HCT116 (cell line): ENCODE measurements around the gene PLSCR1. TPM values are rescaled to one million over a fixed set of nuclear protein-coding genes. Genes with fewer than 3 reads are reported as not detected.

Source experiments
- ATAC-seq: fragments of 200-7000 bp; cut with Tn5 transposase; 2 replicates; pipeline ENCODE4 v1.9.1; 2020; ENCODE audit warnings: mild to moderate bottlenecking, moderate library complexity
- BruUV-seq: library from RNA; stranded (reverse); fragments of 400-500 nt; replicated peaks from 2 replicates; lab custom pipeline; 2021; lab: Mats Ljungman, UMichigan
- CTCF ChIA-PET: fragments of 300-600 bp; sonication (Branson Sonifier 250); formaldehyde crosslinking; loops from one replicate; lab custom pipeline; 2021; ENCODE audit warnings: antibody characterized with exemption; lab: Charles Lee
- POLR2A ChIA-PET: fragments of 300-600, 350-600 bp; sonication (Branson Sonifier 250); formaldehyde crosslinking; loops from one replicate; lab custom pipeline; 2021; ENCODE audit warnings: antibody characterized with exemption; lab: Charles Lee
- RAD21 ChIA-PET, 2 experiments: fragments of 300-600 bp; sonication (Branson Sonifier 250); formaldehyde crosslinking; loops; one replicate each; lab custom pipeline; 2023; ENCODE audit warnings: low total read pairs in 2 of 2; ENCODE audit not compliant: uncharacterized antibody in 2 of 2, unreplicated experiment in 2 of 2, low non-redundant PET in 1 of 2; lab: Charles Lee
- DNase-seq: peaks from one replicate; pipeline ENCODE4 v3.0.0-alpha.2; 2010; ENCODE audit warnings: low read depth, low spot score
- H2AFZ ChIP-seq: fragments of 200-600 bp; shearing (Covaris generic), sonication (generic); 2 replicates; pipeline ENCODE4 v1.6.1; 2017; ENCODE audit warnings: low read depth, mixed run types, mixed read lengths, antibody characterized with exemption, low read length; ENCODE audit not compliant: poor library complexity, severe bottlenecking
- H3K27ac ChIP-seq: 2 replicates; pipeline ENCODE4 v1.5.1; 2012; ENCODE audit warnings: low read depth, low read length
- H3K27me3 ChIP-seq: fragments of 200-600 bp; sonication (generic); 2 replicates; pipeline ENCODE4 v1.6.1; 2016; ENCODE audit warnings: mixed run types, low read length, mixed read lengths; ENCODE audit not compliant: insufficient read depth
- H3K36me3 ChIP-seq, 2 experiments: fragments of 200-500 bp in 1 of 2; fragments of 200-600 bp in 1 of 2; sonication (Bioruptor generic) in 1 of 2; sonication (generic) in 1 of 2; 2 replicates each; pipeline versions ENCODE4 v1.5.1 to v1.6.1; 2014 to 2016; ENCODE audit warnings: low read length in 2 of 2, inconsistent platforms in 1 of 2, mixed read lengths in 1 of 2, mixed run types in 1 of 2; ENCODE audit not compliant: insufficient read depth in 2 of 2, control insufficient read depth in 1 of 2
- H3K4me1 ChIP-seq, 2 experiments: fragments of 200-600 bp in 1 of 2; sonication (generic) in 1 of 2; 2 replicates each; pipeline versions ENCODE4 v1.5.1 to v1.6.1; 2012 to 2017; ENCODE audit warnings: low read length in 2 of 2, inconsistent platforms in 1 of 2, mild to moderate bottlenecking in 1 of 2, mixed read lengths in 1 of 2, mixed run types in 1 of 2, moderate library complexity in 1 of 2; ENCODE audit not compliant: insufficient read depth in 2 of 2, control insufficient read depth in 1 of 2
- H3K4me2 ChIP-seq: fragments of 200-600 bp; sonication (generic); 2 replicates; pipeline ENCODE4 v1.6.1; 2017; ENCODE audit warnings: mixed run types, low read length, mixed read lengths
- H3K4me3 ChIP-seq, 2 experiments: fragments of 200-600 bp in 1 of 2; sonication (generic) in 1 of 2; replicated peaks in 1 of 2; 2 replicates each; pipeline ENCODE4 v1.5.1; 2011 to 2016; ENCODE audit warnings: low read length in 2 of 2, control low read depth in 1 of 2, low read depth in 1 of 2, mild to moderate bottlenecking in 1 of 2, mixed read lengths in 1 of 2, mixed run types in 1 of 2
- H3K79me2 ChIP-seq: fragments of 200-600 bp; sonication (generic); 2 replicates; pipeline ENCODE4 v1.6.1; 2017; ENCODE audit warnings: mild to moderate bottlenecking, mixed run types, low read length, moderate library complexity, mixed read lengths; ENCODE audit not compliant: insufficient read depth
- H3K9ac ChIP-seq: fragments of 200-600 bp; sonication (generic); 2 replicates; pipeline ENCODE4 v1.6.1; 2016; ENCODE audit warnings: low read length, mixed read lengths
- H3K9me2 ChIP-seq: fragments of 200-600 bp; sonication (generic), shearing (Covaris generic); 2 replicates; pipeline ENCODE4 v1.6.1; 2017; ENCODE audit warnings: mixed run types, mild to moderate bottlenecking, moderate library complexity; ENCODE audit not compliant: insufficient read depth
- H3K9me3 ChIP-seq, 2 experiments: fragments of 200-500 bp in 1 of 2; fragments of 200-600 bp in 1 of 2; sonication (Bioruptor generic) in 1 of 2; sonication (generic) in 1 of 2; 2 replicates each; pipeline ENCODE4 v1.6.1; 2014 to 2017; ENCODE audit warnings: low read length in 2 of 2, mixed read lengths in 2 of 2, inconsistent platforms in 1 of 2, low read depth in 1 of 2, mild to moderate bottlenecking in 1 of 2, mixed run types in 1 of 2, moderate library complexity in 1 of 2; ENCODE audit not compliant: control insufficient read depth in 1 of 2, insufficient read depth in 1 of 2
- H4K20me1 ChIP-seq: fragments of 200-600 bp; sonication (generic), shearing (Covaris generic); 2 replicates; pipeline ENCODE4 v1.6.1; 2017; ENCODE audit warnings: mixed run types, mild to moderate bottlenecking, moderate library complexity; ENCODE audit not compliant: insufficient read depth
- CBX3 ChIP-seq: IDR thresholded peaks from 2 replicates; pipeline ENCODE4 v1.6.1; 2012; ENCODE audit warnings: low read depth
- CEBPB ChIP-seq: IDR thresholded peaks from 2 replicates; pipeline ENCODE4 v1.6.1; 2012; ENCODE audit warnings: low read depth
- ELF1 ChIP-seq: IDR thresholded peaks from 2 replicates; pipeline ENCODE4 v1.6.1; 2012; ENCODE audit warnings: low read depth, borderline replicate concordance
- EZH2 ChIP-seq: fragments of 200-600 bp; sonication (generic); IDR thresholded peaks from 2 replicates; pipeline ENCODE4 v1.6.1; 2017; ENCODE audit warnings: antibody characterized with exemption, mixed run types
- EZH2phosphoT487 ChIP-seq: fragments of 200-600 bp; IDR thresholded peaks from 2 replicates; pipeline ENCODE4 v1.6.1; 2018; ENCODE audit warnings: antibody characterized with exemption, borderline replicate concordance
- FOSL1 ChIP-seq: IDR thresholded peaks from 2 replicates; pipeline ENCODE4 v1.6.1; 2012; ENCODE audit warnings: low read depth
- POLR2A ChIP-seq: IDR thresholded peaks from 2 replicates; pipeline ENCODE4 v1.7.0; 2011; ENCODE audit warnings: borderline replicate concordance; ENCODE audit not compliant: insufficient read depth, insufficient read length; ENCODE audit errors: extremely low read depth
- RAD21 ChIP-seq: IDR thresholded peaks from 2 replicates; pipeline ENCODE4 v1.6.1; 2012; ENCODE audit warnings: low read depth, mild to moderate bottlenecking
- SIN3A ChIP-seq: IDR thresholded peaks from 2 replicates; pipeline ENCODE4 v1.6.1; 2012; ENCODE audit warnings: low read depth
- SP1 ChIP-seq: IDR thresholded peaks from 2 replicates; pipeline ENCODE4 v1.6.1; 2012; ENCODE audit warnings: low read depth
- YY1 ChIP-seq: IDR thresholded peaks from 2 replicates; pipeline ENCODE4 v1.6.1; 2011; ENCODE audit warnings: low read length, low read depth, moderate library complexity, mild to moderate bottlenecking; ENCODE audit not compliant: insufficient replicate concordance; ENCODE audit errors: extremely low read depth
- ZNF274 ChIP-seq: fragments of 200-500 bp; sonication (Bioruptor generic); IDR thresholded peaks from 2 replicates; pipeline ENCODE4 v1.6.1; 2014; ENCODE audit warnings: mild to moderate bottlenecking, low read depth, low read length, inconsistent platforms
- intact Hi-C: fragments of 100-400 bp; cut with micrococcal nuclease; formaldehyde crosslinking; loops from 2 replicates; pipeline ENCODE4 v1.10.0; 2022
- total RNA-seq: library from RNA; stranded (reverse); gene quantifications from one replicate; pipeline ENCODE4 v1.2.1, GENCODE V29; 2021; ENCODE audit not compliant: unreplicated experiment
- TF ChIP-seq, protein P1 (sequence below): IDR thresholded peaks from 2 replicates; pipeline ENCODE4 v1.6.1; 2012; ENCODE audit warnings: low read depth
- TF ChIP-seq, protein P2 (sequence below): IDR thresholded peaks from 2 replicates; pipeline ENCODE4 v1.6.1; 2012
- TF ChIP-seq, protein P3 (sequence below): IDR thresholded peaks from 2 replicates; pipeline ENCODE4 v1.6.1; 2011; ENCODE audit warnings: mild to moderate bottlenecking, low read length, moderate library complexity; ENCODE audit not compliant: insufficient replicate concordance; ENCODE audit errors: extremely low read depth

Gene PLSCR1
- total RNA-seq, 1 experiment from 2014 or later = 44.2 TPM

DNA sequence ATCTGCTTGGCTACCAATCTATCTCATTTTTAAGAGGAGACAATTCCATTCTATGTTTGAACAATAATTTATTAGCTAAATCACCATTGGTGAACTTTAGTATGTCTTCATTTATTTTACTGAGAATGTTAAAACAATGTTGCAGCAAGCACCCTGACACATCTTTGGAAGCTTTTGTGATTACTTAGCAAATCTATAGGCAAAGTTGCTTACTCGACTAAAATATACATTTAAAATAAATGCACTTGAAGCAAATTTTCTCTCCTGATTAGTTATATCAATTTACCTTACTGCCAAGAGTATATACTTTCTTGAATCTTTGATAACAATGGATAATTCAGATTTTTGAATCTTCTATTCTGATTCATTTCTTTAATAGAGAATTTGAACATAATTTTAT, 29.8 kb upstream of the PLSCR1 start (continued):
- TF ChIP-seq, protein P1, sequence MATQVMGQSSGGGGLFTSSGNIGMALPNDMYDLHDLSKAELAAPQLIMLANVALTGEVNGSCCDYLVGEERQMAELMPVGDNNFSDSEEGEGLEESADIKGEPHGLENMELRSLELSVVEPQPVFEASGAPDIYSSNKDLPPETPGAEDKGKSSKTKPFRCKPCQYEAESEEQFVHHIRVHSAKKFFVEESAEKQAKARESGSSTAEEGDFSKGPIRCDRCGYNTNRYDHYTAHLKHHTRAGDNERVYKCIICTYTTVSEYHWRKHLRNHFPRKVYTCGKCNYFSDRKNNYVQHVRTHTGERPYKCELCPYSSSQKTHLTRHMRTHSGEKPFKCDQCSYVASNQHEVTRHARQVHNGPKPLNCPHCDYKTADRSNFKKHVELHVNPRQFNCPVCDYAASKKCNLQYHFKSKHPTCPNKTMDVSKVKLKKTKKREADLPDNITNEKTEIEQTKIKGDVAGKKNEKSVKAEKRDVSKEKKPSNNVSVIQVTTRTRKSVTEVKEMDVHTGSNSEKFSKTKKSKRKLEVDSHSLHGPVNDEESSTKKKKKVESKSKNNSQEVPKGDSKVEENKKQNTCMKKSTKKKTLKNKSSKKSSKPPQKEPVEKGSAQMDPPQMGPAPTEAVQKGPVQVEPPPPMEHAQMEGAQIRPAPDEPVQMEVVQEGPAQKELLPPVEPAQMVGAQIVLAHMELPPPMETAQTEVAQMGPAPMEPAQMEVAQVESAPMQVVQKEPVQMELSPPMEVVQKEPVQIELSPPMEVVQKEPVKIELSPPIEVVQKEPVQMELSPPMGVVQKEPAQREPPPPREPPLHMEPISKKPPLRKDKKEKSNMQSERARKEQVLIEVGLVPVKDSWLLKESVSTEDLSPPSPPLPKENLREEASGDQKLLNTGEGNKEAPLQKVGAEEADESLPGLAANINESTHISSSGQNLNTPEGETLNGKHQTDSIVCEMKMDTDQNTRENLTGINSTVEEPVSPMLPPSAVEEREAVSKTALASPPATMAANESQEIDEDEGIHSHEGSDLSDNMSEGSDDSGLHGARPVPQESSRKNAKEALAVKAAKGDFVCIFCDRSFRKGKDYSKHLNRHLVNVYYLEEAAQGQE = no peak
- TF ChIP-seq SP1 = no peak
- TF ChIP-seq FOSL1 = no peak
- TF ChIP-seq EZH2phosphoT487 = no peak
- no peak for TF ChIP-seq CBX3
- TF ChIP-seq YY1 = no peak
- TF ChIP-seq RAD21 = no peak
- TF ChIP-seq SIN3A = no peak
- TF ChIP-seq CEBPB = no peak
- TF ChIP-seq POLR2A = no peak
- TF ChIP-seq, protein P2, sequence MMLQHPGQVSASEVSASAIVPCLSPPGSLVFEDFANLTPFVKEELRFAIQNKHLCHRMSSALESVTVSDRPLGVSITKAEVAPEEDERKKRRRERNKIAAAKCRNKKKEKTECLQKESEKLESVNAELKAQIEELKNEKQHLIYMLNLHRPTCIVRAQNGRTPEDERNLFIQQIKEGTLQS = no peak

DNA sequence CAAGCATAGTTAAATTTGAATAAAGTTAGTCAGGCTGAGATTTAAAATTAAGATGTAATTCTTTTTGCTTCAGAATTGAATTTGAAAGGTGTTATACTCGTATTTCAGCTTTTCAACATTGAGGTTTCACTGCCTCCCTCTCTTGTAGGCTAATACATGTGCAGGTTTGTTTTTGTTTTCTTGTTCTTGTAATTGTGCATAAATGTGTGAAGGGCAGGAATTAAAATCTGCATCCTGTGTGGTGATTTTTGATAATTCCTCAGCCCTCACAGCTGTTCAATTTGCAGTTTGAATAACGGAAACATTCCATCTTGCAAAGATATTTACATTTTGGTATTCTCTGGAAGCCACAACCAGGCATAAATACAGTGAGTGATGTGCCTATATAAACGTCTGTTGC, 24.9 kb upstream of the PLSCR1 start:
- no peaks in the 10 kb centered on the region for H3K9me3 ChIP-seq
- no peaks in the 10 kb centered on the region for H3K36me3 ChIP-seq
- RAD21 ChIA-PET = no interaction called here
- BruUV-seq = no TSS peak
- no peaks in the 10 kb centered on the region for H4K20me1 ChIP-seq
- no peaks in the 10 kb centered on the region for H3K9me2 ChIP-seq
- no peak for TF ChIP-seq CEBPB
- TF ChIP-seq ELF1 = no peak
- TF ChIP-seq SIN3A = no peak
- TF ChIP-seq EZH2phosphoT487 = no peak
- no peak for TF ChIP-seq POLR2A
- TF ChIP-seq, protein P1 = no peak
- no peak for TF ChIP-seq ZNF274
- TF ChIP-seq SP1 = no peak
- TF ChIP-seq, protein P3, sequence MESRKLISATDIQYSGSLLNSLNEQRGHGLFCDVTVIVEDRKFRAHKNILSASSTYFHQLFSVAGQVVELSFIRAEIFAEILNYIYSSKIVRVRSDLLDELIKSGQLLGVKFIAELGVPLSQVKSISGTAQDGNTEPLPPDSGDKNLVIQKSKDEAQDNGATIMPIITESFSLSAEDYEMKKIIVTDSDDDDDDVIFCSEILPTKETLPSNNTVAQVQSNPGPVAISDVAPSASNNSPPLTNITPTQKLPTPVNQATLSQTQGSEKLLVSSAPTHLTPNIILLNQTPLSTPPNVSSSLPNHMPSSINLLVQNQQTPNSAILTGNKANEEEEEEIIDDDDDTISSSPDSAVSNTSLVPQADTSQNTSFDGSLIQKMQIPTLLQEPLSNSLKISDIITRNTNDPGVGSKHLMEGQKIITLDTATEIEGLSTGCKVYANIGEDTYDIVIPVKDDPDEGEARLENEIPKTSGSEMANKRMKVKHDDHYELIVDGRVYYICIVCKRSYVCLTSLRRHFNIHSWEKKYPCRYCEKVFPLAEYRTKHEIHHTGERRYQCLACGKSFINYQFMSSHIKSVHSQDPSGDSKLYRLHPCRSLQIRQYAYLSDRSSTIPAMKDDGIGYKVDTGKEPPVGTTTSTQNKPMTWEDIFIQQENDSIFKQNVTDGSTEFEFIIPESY = no peak
- TF ChIP-seq EZH2 = no peak
- TF ChIP-seq, all 23 proteins: peak for 0
- Histone ChIP-seq H3K27me3 (no peaks in the 10 kb centered on the region), H3K4me1 (no peaks in the 10 kb centered on the region), H3K4me3 (no peak overlapping the region), H3K9ac (no peak overlapping the region), H2AFZ (no peak overlapping the region), H3K4me2 (no peak overlapping the region), H3K27ac (no peak overlapping the region), H3K79me2 (no peaks in the 10 kb centered on the region)
- intact Hi-C loops = no loop called here
- DNase-seq = no peak
- ChIA-PET CTCF (no interaction called here), POLR2A (no interaction called here)
- no peak for ATAC-seq
